Measurements from ENCODE around the gene NR3C2. TPM values are rescaled to one million over a fixed set of nuclear protein-coding genes. Genes with fewer than 3 reads are reported as not detected.
"Not testable (repeated sequence)": the region's sequence is repeated elsewhere in the genome, so short reads cannot be mapped to it uniquely, and the experiment has no call there.

Gene NR3C2
- total RNA-seq, 1 donor: 4.7 TPM

DNA sequence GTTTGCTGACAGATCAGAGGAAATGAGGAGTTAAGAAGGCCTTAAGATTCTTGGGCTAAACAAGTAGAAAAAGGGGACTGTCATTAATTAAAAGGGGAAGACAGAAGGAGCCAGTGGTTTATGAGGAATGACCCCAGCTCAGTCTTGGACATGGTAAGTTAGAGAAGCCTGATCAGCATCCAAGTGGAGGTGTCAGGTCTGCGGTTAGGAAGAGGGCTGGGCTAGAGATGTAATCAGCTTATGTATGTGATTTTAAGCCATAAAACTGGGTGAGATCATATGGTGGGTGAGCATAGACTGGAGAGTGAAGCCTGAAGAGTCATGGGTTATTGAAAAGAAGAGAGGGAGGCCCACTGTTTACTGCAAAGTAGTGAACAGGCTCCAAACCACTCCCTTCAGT is 246.1 kb downstream of the NR3C2 start:
- H3K4me3 ChIP-seq (ENCODE audit: low read depth, low read length): no peak overlapping the region
- no peak for TF ChIP-seq CTCF (IDR thresholded peaks at IDR 0.05; ENCODE audit: insufficient read depth, low read length)
- no peak for DNase-seq (ENCODE audit: low read depth)

DNA sequence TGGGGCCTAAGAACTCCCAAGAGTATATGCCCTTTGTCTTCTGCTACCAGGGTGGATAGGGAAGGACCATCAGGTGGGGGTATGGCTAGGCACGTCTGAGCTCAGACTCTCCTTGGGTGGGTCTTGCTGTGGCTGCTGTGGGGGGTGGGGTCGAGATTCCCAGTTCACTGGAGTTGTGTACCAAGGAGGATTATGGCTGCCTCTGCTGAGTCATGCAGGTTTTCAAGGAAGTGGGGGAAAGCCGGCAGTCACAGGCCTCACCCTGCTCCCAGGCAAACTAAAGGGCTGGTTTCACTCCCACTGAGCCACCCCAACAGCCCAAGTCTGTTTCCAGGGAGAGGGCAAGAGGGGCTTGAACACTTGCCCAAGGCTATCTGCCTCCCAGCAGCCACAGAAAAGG is 249.7 kb downstream of the NR3C2 start:
- no peak overlapping the region for H3K4me3 ChIP-seq (ENCODE audit: low read depth, low read length)
- no peak for TF ChIP-seq CTCF (IDR thresholded peaks at IDR 0.05; ENCODE audit: insufficient read depth, low read length)
- no peak for DNase-seq (ENCODE audit: low read depth)

DNA sequence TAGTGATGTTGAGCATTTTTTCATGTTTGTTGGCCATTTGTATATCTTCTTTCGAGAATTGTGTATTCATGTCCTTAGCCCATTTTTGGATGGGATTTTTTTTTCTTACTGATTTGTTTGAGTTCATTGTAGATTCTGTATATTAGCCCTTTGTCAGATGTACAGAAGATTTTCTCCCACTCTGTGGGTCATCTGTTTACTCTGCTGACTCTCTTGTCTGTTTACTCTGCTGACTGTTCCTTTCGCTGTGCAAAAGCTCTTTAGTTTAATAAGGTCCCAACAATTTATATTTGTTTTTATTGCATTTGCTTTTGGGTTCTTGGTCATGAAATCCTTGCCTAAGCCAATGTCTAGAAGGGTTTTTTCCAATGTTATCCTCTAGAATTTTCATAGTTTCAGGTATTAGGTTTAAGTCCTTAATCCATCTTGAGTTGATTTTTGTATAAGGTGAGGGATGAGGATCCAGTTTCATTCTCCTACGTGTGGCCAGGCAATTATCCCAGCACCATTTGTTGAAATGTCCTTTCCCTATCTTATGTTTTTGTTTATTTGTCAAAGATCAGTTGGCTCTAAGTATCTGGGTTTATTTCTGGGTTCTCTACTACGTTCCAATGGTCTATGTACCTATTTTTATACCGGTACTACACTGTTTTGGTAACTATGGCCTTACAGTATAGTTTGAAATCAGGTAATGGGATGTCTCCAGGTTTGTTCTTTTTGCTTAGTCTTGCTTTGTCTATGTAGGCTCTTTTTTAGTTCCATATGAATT is 254.6 kb downstream of the NR3C2 start:
- not testable (repeated sequence) for H3K4me3 ChIP-seq (ENCODE audit: low read depth, low read length); DNase-seq (ENCODE audit: low read depth)

DNA sequence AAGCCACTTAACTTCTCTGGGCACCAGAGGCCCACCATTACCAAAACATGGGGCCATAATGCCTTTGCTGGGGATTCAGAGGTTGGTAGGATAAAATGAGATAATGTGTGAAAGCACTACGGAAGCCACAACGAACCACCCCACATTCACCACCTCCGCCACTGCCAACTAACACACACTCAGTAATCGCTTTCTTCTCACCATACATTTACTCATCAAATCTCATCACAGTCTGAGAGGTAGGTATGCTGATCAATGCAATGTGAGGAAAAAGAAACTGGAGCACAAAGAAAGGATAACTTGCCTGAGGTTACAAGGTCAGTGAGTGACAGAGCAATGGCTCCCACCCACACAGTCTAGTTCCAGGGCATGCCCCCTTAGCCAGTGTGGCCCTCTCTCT is 257.3 kb downstream of the NR3C2 start:
- no peak for TF ChIP-seq CTCF (IDR thresholded peaks at IDR 0.05; ENCODE audit: insufficient read depth, low read length)
- DNase-seq (ENCODE audit: low read depth): no peak

GRCh38 chr4:148182230-148182911 is 259.8 kb downstream of the NR3C2 start:
- no peak for DNase-seq (ENCODE audit: low read depth)
- no peak overlapping the region for H3K4me3 ChIP-seq (ENCODE audit: low read depth, low read length)
- no peak for TF ChIP-seq CTCF (IDR thresholded peaks at IDR 0.05; ENCODE audit: insufficient read depth, low read length)

More for the DNA sequence above, 257.3 kb downstream of the NR3C2 start:
- no peak overlapping the region for H3K4me3 ChIP-seq (ENCODE audit: low read depth, low read length)

- peak; percentile 6 for DNase-seq (ENCODE audit: low read depth)
- no peak for TF ChIP-seq CTCF (IDR thresholded peaks at IDR 0.05; ENCODE audit: insufficient read depth, low read length)
- H3K4me3 ChIP-seq (ENCODE audit: low read depth, low read length): no peak overlapping the region
Observed at GRCh38 chr4:148173397-148174017, 268.7 kb downstream of the NR3C2 start.

DNA sequence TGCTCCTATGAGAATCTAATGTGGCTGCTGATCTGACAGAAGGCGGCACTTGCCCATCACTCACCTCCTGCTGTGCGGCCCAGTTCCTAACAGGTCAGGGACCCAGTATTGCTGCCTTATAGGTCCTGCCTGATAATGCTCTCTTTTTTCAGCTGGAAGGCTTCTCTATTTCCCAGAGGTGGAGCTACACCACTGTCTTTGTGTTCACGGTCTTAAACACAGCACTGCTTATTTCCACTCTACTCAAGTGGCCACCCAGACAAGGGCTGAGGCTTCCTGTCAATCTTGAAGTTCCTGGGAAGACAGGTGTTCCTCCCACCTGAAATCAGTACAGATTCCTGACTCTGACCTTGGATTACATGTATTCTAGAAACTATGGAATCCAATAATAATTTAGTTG is 270.6 kb downstream of the NR3C2 start:
- no peak for DNase-seq (ENCODE audit: low read depth)
- H3K4me3 ChIP-seq (ENCODE audit: low read depth, low read length): no peak overlapping the region
- TF ChIP-seq CTCF (IDR thresholded peaks at IDR 0.05; ENCODE audit: insufficient read depth, low read length): no peak
